Gastrocnemius medialis (tissue), 4 donors: ENCODE results near the gene MSI2.

Source experiments
- CTCF ChIP-seq, 5 experiments: fragments of 450-650 bp in 3 of 5; fragments of 200-600 bp in 2 of 5; sonication (generic) in 2 of 5; IDR thresholded peaks in 4 of 5; conservative IDR thresholded peaks in 1 of 5; 1 replicate in 4 of 5; 2 replicates in 1 of 5; pipeline ENCODE4 v1.5.1; 2016 to 2019; ENCODE audit warnings: antibody characterized with exemption in 5 of 5, mild to moderate bottlenecking in 3 of 5, moderate library complexity in 3 of 5
- POLR2A ChIP-seq, 2 donors: fragments of 450-650 bp; IDR thresholded peaks; one replicate each; pipeline ENCODE4 v1.6.1; 2017; ENCODE audit warnings: antibody characterized with exemption in 2 of 2, mild to moderate bottlenecking in 2 of 2, moderate library complexity in 2 of 2

GRCh38 chr17:57572062-57572461 is 315.7 kb downstream of the MSI2 start:
- TF ChIP-seq POLR2A (IDR thresholded peaks at IDR 0.05) (no peak), CTCF (IDR thresholded peaks at IDR 0.05 in 4 of 5, conservative IDR thresholded peaks at IDR 0.05 in 1 of 5) (no peak)
